Measurements from ENCODE around the gene EPPIN.

Gene EPPIN

GRCh38 chr20:45515147-45515913 is 31.9 kb downstream of the EPPIN start, which contains the start of gene SPINT3:
TSS of gene SPINT3 (minus strand) at chr20:45515622. CDS start at chr20:45515608, 14 bp downstream.
- no peaks in the 10 kb centered on the region for H3K36me3 ChIP-seq (ENCODE audit: insufficient read depth, low read length)
- no peak within 1 kb of the TSS for H3K27ac ChIP-seq
- H3K4me3 ChIP-seq: no peak within 1 kb of the TSS
- H3K9me3 ChIP-seq (ENCODE audit: low read depth, low read length): no peaks in the 10 kb centered on the region
- H3K9ac ChIP-seq (ENCODE audit: insufficient read length): no peak within 1 kb of the TSS
- TF ChIP-seq EZH2 (IDR thresholded peaks at IDR 0.05) (no peak), POLR2AphosphoS5 (IDR thresholded peaks at IDR 0.05; ENCODE audit: borderline replicate concordance, low read depth, low read length) (no peak), FOXP2 (optimal IDR thresholded peaks at IDR 0.05; ENCODE audit: control extremely low read depth, extremely low read length, insufficient read depth) (no peak)
- DNase-seq (ENCODE audit: low read depth, low spot score): no peak

DNA sequence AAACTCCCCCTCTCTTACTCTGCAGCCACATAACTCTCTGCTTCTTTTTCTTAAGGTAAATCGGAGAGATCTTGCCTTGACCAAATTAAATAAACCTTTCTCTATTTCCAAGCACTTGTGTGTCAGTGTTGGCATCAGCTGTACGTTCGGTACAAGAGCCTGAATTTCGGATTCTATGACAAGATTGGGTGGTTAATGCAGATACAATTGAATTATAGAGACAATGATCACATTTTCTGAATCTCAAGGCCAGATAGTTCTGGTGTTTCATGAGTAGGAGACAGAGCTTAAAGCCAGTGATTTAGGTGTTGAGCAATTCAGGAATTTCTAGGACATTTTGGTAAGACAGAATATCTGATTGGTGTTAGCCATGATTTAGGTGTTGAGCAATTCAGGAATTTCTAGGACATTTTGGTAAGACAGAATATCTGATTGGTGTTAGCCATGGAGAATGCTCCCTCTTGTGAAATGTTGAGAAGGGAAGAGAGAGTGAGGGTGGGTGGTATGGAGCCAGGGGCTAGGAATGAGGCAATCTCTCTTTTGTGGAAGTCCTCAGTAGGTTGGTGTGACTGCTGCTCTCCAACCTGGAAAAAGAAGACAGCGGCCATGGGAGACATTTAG is 36.8 kb downstream of the EPPIN start:
- TF ChIP-seq POLR2AphosphoS5 (IDR thresholded peaks at IDR 0.05; ENCODE audit: borderline replicate concordance, low read depth, low read length) (no peak), EZH2 (IDR thresholded peaks at IDR 0.05) (no peak), FOXP2 (optimal IDR thresholded peaks at IDR 0.05; ENCODE audit: control extremely low read depth, extremely low read length, insufficient read depth) (no peak)
- H3K27ac ChIP-seq: no peak overlapping the region
- DNase-seq (ENCODE audit: low read depth, low spot score): no peak

DNA sequence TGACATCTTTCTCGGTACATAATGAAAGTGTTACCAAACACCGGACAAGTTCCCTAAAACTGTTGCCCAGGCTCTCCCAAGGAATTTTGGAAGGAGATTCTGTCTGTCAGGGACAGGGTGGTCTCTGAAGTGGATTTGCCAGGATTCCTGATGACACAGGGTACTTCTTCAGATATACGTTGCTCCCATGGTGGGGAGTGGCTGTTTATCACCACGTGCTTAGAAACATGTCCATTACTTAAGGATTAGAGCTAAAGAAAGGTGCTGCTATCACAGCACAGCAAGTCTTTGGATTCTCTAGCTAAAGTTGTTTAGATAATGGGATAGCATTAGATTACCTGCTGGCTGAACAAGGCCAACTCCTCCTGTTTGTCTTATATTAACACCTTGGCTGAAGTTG is 38.1 kb downstream of the EPPIN start:
- no peaks in the 10 kb centered on the region for H3K36me3 ChIP-seq (ENCODE audit: insufficient read depth, low read length)
- TF ChIP-seq POLR2AphosphoS5 (IDR thresholded peaks at IDR 0.05; ENCODE audit: borderline replicate concordance, low read depth, low read length) (no peak), EZH2 (IDR thresholded peaks at IDR 0.05) (no peak), FOXP2 (optimal IDR thresholded peaks at IDR 0.05; ENCODE audit: control extremely low read depth, extremely low read length, insufficient read depth) (no peak)
- DNase-seq (ENCODE audit: low read depth, low spot score): no peak
- no peaks in the 10 kb centered on the region for H3K9me3 ChIP-seq (ENCODE audit: low read depth, low read length)
- H3K9ac ChIP-seq (ENCODE audit: insufficient read length): no peak overlapping the region
- no peak overlapping the region for H3K27ac ChIP-seq
- no peak overlapping the region for H3K4me3 ChIP-seq

More for the DNA sequence above, 36.8 kb downstream of the EPPIN start:
- Histone ChIP-seq H3K9me3 (ENCODE audit: low read depth, low read length) (no peaks in the 10 kb centered on the region), H3K4me3 (no peak overlapping the region), H3K36me3 (ENCODE audit: insufficient read depth, low read length) (no peaks in the 10 kb centered on the region), H3K9ac (ENCODE audit: insufficient read length) (no peak overlapping the region)

DNA sequence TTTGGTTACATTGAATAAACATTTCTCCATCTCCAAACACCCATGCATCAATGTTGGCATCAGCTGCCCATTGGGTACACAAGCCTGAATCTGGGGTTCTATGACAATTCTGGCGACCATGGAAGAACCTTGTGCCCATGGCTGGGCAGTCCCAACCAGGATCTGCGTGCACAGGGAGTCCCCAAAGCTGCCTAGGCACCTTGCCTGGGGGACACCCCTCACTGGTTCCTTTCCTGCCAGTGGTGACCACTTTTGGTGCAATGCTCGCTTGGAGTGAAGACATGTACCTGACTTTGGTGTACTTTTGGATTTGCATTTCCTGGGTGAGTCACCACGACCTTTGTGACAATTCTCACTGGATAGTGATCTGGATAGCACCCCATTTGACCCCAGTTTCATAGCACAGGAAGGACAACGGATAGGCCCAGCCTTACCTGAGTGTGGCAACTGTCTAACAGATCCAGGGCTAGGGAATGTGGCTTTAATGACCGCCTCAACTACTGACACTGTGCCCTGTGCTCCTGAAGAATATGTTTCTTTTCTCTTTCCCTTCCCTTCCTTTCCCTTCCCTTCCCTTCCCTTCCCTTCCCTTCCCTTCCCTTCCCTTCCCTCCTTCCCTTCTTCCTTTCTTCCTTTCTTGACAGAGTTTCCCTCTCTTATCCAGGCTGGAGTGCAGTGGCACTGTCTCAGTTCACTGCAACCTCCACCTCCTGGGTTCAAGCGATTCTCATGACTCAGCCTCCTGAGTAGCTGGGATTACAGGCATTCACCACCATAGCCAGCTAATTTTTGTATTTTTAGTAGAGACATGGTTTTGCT is 38.9 kb downstream of the EPPIN start:
- Histone ChIP-seq H3K4me3 (no peak overlapping the region), H3K27ac (no peak overlapping the region)
- DNase-seq (ENCODE audit: low read depth, low spot score): no peak

DNA sequence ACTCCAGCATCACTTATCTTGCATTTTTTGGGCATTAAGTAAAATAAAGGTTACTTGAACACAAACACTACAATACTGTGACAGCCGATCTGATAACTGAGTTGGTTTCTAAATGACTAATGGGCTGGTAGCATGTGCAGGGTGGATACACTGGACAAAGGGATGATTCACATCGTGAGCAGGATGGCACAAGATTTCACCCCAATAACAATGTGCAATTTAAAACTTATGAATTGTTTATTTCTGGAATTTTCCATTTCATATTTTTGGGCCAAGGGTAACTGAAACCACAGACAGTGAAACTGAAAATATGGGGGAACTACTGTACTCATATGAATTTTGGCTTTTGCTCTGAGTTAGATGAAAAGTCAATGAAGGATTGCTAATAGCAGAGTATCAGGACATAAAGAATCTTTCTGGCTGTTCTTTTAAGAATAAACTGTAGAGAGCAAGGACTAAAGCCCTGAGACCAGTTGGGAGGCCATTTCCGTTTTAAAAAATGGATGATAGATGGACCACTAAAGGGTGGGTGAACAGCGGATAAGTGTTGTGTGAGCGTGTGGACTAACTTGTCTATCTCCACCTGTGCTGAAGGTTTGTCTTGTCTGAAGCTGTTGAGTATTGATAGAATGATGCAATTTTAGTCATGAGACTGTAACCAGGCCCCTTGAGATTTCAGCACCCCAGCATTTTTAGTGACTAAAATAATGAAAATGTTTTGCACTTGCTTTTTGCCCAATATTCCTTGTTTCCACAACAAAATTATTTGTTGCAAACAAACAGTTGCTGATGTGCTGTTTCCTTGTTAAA is 40.0 kb downstream of the EPPIN start:
- no peaks in the 10 kb centered on the region for H3K9me3 ChIP-seq (ENCODE audit: low read depth, low read length)
- H3K9ac ChIP-seq (ENCODE audit: insufficient read length): no peak overlapping the region
- no peak overlapping the region for H3K4me3 ChIP-seq
- no peak for DNase-seq (ENCODE audit: low read depth, low spot score)
- no peaks in the 10 kb centered on the region for H3K36me3 ChIP-seq (ENCODE audit: insufficient read depth, low read length)
- H3K27ac ChIP-seq: no peak overlapping the region
- TF ChIP-seq EZH2 (IDR thresholded peaks at IDR 0.05) (no peak), POLR2AphosphoS5 (IDR thresholded peaks at IDR 0.05; ENCODE audit: borderline replicate concordance, low read depth, low read length) (no peak)

More for the DNA sequence above, 38.9 kb downstream of the EPPIN start:
- no peak for TF ChIP-seq POLR2AphosphoS5 (IDR thresholded peaks at IDR 0.05; ENCODE audit: borderline replicate concordance, low read depth, low read length)
- TF ChIP-seq EZH2 (IDR thresholded peaks at IDR 0.05): no peak
- no peak for TF ChIP-seq FOXP2 (optimal IDR thresholded peaks at IDR 0.05; ENCODE audit: control extremely low read depth, extremely low read length, insufficient read depth)
- H3K36me3 ChIP-seq (ENCODE audit: insufficient read depth, low read length): no peaks in the 10 kb centered on the region
- no peak overlapping the region for H3K9ac ChIP-seq (ENCODE audit: insufficient read length)
- H3K9me3 ChIP-seq (ENCODE audit: low read depth, low read length): no peaks in the 10 kb centered on the region

- no peak for TF ChIP-seq POLR2AphosphoS5 (IDR thresholded peaks at IDR 0.05; ENCODE audit: borderline replicate concordance, low read depth, low read length)
- no peak for TF ChIP-seq FOXP2 (optimal IDR thresholded peaks at IDR 0.05; ENCODE audit: control extremely low read depth, extremely low read length, insufficient read depth)
- no peak for TF ChIP-seq EZH2 (IDR thresholded peaks at IDR 0.05)
- Histone ChIP-seq H3K9me3 (ENCODE audit: low read depth, low read length) (no peaks in the 10 kb centered on the region), H3K9ac (ENCODE audit: insufficient read length) (no peak overlapping the region), H3K36me3 (ENCODE audit: insufficient read depth, low read length) (no peaks in the 10 kb centered on the region), H3K4me3 (no peak overlapping the region), H3K27ac (no peak overlapping the region)
- DNase-seq (ENCODE audit: low read depth, low spot score): no peak
These were observed 40.8 kb downstream of the EPPIN start for GRCh38 chr20:45506398-45506797.

GRCh38 chr20:45503403-45503802 is 43.8 kb downstream of the EPPIN start:
- H3K27ac ChIP-seq: no peak overlapping the region
- no peak for DNase-seq (ENCODE audit: low read depth, low spot score)
- TF ChIP-seq EZH2 (IDR thresholded peaks at IDR 0.05) (no peak), FOXP2 (optimal IDR thresholded peaks at IDR 0.05; ENCODE audit: control extremely low read depth, extremely low read length, insufficient read depth) (no peak), POLR2AphosphoS5 (IDR thresholded peaks at IDR 0.05; ENCODE audit: borderline replicate concordance, low read depth, low read length) (no peak)
- H3K9ac ChIP-seq (ENCODE audit: insufficient read length): no peak overlapping the region
- H3K36me3 ChIP-seq (ENCODE audit: insufficient read depth, low read length): no peaks in the 10 kb centered on the region
- H3K4me3 ChIP-seq: no peak overlapping the region
- H3K9me3 ChIP-seq (ENCODE audit: low read depth, low read length): no peaks in the 10 kb centered on the region
